Measurements from ENCODE around the gene ZBTB17. TPM values are rescaled to one million over a fixed set of nuclear protein-coding genes. Genes with fewer than 3 reads are reported as not detected.

ZBTB17 gene
- total and polyA plus RNA-seq, 7 donors, result 17.4 to 38.7 (median 24.3) TPM

DNA sequence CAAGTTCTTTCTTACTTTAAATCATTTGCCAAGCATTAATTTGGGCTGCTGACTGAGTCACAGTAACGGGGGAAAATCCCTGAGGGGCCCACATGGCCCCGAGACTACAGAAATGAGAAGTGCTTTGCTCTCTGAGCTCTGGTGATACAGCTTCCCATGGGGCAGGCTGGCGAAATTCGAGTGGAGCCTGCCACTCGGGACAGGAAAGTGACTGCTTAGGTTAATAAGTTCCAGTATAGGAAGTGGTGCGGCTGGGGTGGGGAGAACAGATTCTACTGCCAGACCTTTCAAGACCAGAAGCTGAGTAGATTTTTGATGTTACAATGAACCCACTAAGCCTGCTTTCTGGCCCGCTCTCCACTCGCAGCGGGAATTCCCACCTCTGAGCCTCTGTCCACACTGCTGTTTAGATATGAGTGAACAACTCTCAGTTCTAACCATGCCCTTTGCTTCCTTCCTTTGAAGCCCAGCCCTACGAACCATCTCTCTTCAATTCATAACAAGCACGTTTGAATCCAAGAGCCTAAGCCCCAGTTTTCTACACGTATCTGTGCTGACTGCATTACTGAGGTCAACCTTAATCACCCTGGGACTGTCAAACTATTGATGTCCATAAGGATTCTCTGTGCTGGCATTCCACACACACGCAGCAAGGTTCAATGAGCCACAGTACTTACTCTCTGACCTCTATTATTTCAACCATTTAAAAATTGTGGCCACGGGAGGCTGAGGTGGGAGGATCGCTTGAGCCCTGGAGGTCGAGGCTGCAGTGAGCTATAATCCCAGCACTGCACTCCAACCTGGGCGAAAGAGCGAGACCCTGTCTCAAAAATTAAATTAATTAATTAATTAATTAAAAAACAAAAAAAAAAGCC, 9.6 kb downstream of the ZBTB17 start:
- Histone ChIP-seq H3K4me3 (no peak overlapping the region), H3K4me1 (peaks cover 0 to 47% (median 41%) of the 10 kb centered on the region in 4 donors), H3K27ac (peak overlapping the region; percentile 1 to 57 (median 40)), H3K27me3 (no peaks in the 10 kb centered on the region), H3K36me3 (peaks cover 0 to 23% (median 3%) of the 10 kb centered on the region in 4 donors), H3K9me3 (no peaks in the 10 kb centered on the region)
- TF ChIP-seq POLR2AphosphoS5 (IDR thresholded peaks at IDR 0.05) (no peak), EP300 (IDR thresholded peaks at IDR 0.05) (no peak)
- 53 to 76% methylated on average over 18 of the region's 18 CpGs for WGBS, 2 donors
- no peak for DNase-seq
- intact Hi-C loops (cut with DNase I), result no loop called here

GRCh38 chr1:15965228-15965767, 10.6 kb downstream of the ZBTB17 start:
- H3K27me3 ChIP-seq, result no peaks in the 10 kb centered on the region
- peak overlapping the region; percentile 1 to 57 (median 40) for H3K27ac ChIP-seq
- peaks cover 0 to 47% (median 41%) of the 10 kb centered on the region in 4 donors for H3K4me1 ChIP-seq
- 46 to 81% methylated on average over 7 of the region's 7 CpGs for WGBS, 2 donors
- DNase-seq, result no peak
- TF ChIP-seq POLR2AphosphoS5 (IDR thresholded peaks at IDR 0.05) (no peak), POLR2A (IDR thresholded peaks at IDR 0.05) (no peak), CTCF (IDR thresholded peaks at IDR 0.05) (no peak), EP300 (IDR thresholded peaks at IDR 0.05) (no peak)
- intact Hi-C loops (cut with DNase I), result no loop called here
- no peak overlapping the region for H3K4me3 ChIP-seq
- peaks cover 0 to 19% (median 3%) of the 10 kb centered on the region in 4 donors for H3K36me3 ChIP-seq
- H3K9me3 ChIP-seq, result no peaks in the 10 kb centered on the region

DNA sequence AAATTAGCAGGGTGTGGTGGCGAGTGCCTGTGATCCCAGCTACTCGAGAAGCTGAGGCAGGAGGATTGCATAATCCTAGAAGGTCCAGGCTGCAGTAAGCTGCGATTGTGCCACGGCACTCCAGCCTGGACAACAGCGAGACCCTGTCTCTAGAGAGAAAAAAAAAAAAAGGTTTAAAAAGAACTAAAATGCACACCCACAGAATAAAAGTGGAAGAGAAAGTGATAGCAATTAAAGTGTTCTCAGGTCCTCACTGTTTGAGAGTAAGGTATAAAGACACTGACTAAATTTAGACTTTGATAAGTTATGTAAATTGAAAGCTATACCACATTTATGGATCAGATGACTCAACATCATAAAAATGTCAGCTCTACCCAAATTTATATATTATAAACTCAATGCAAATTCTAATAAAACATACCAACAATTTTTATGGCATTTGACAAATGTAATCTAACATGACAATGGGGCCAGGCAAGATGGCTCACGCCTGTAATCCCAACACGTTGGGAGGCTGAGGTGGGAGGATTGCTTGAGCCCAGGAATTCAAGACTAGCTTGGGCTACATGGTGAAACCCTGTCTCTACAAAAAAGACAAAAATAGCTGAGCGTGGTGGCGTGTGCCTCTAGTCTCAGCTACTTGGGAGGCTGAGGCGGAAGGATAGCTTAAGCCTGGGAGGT, 11.8 kb downstream of the ZBTB17 start:
- Histone ChIP-seq H3K27me3 (no peaks in the 10 kb centered on the region), H3K4me1 (peaks cover 0 to 51% (median 49%) of the 10 kb centered on the region in 4 donors), H3K36me3 (peaks cover 0 to 9% (median 0%) of the 10 kb centered on the region in 4 donors), H3K27ac (peak overlapping the region in 3 of 4 donors; percentile 29 to 57 (median 37)), H3K9me3 (no peaks in the 10 kb centered on the region), H3K4me3 (no peak overlapping the region)
- DNase-seq, result no peak
- 45 to 62% methylated on average over 10 of the region's 10 CpGs for WGBS, 2 donors
- intact Hi-C loops (cut with DNase I), result no loop called here
- TF ChIP-seq EP300 (IDR thresholded peaks at IDR 0.05) (no peak), CTCF (IDR thresholded peaks at IDR 0.05) (no peak), POLR2AphosphoS5 (IDR thresholded peaks at IDR 0.05) (no peak), POLR2A (IDR thresholded peaks at IDR 0.05) (no peak)

GRCh38 chr1:15963363-15963967, 12.4 kb downstream of the ZBTB17 start:
- Histone ChIP-seq H3K36me3 (peaks cover 0 to 3% (median 0%) of the 10 kb centered on the region in 4 donors), H3K27ac (peak overlapping the region; percentile 14 to 57 (median 33)), H3K4me1 (peaks cover 0 to 57% (median 55%) of the 10 kb centered on the region in 4 donors), H3K27me3 (no peaks in the 10 kb centered on the region), H3K9me3 (no peaks in the 10 kb centered on the region), H3K4me3 (no peak overlapping the region)
- no peak for DNase-seq
- intact Hi-C loops (cut with DNase I), result no loop called here
- no peak for TF ChIP-seq EP300 (IDR thresholded peaks at IDR 0.05)

GRCh38 chr1:15962671-15963362, 13.1 kb downstream of the ZBTB17 start:
- Histone ChIP-seq H3K4me3 (no peak overlapping the region), H3K9me3 (no peaks in the 10 kb centered on the region), H3K4me1 (peaks cover 0 to 64% (median 61%) of the 10 kb centered on the region in 4 donors), H3K27ac (peak overlapping the region in 2 of 4 donors; percentile 14 to 57), H3K36me3 (no peaks in the 10 kb centered on the region), H3K27me3 (no peaks in the 10 kb centered on the region)
- DNase-seq, result no peak
- 90 to 91% methylated on average over 8 of the region's 8 CpGs for WGBS, 2 donors
- no peak for TF ChIP-seq POLR2A (IDR thresholded peaks at IDR 0.05)
- no peak for TF ChIP-seq EP300 (IDR thresholded peaks at IDR 0.05)
- no peak for TF ChIP-seq POLR2AphosphoS5 (IDR thresholded peaks at IDR 0.05)
- TF ChIP-seq CTCF (IDR thresholded peaks at IDR 0.05), result no peak
- intact Hi-C loops (cut with DNase I), result no loop called here

Data from sigmoid colon (tissue), 7 donors.